PC-9 (cell line): ENCODE measurements around the gene PPARA. TPM values are rescaled to one million over a fixed set of nuclear protein-coding genes. Genes with fewer than 3 reads are reported as not detected.
A peak's percentile ranks its signal among the peaks of the same experiment; 100 is the strongest.

Source experiments
- BruUV-seq: library from RNA; stranded (reverse); fragments of 400-500 nt; replicated peaks from 2 replicates; lab custom pipeline; 2021; lab: Mats Ljungman, UMichigan
- CTCF ChIA-PET: fragments of 300-600 bp; sonication (Branson Sonifier 250); formaldehyde crosslinking; loops from one replicate; lab custom pipeline; 2022; ENCODE audit warnings: antibody characterized with exemption; lab: Charles Lee
- POLR2A ChIA-PET: fragments of 300-600 bp; sonication (Branson Sonifier 250); formaldehyde crosslinking; loops from one replicate; lab custom pipeline; 2022; ENCODE audit warnings: antibody characterized with exemption; ENCODE audit not compliant: unreplicated experiment; lab: Charles Lee
- DNase-seq, 2 experiments: peaks; one replicate each; pipeline versions ENCODE4 v3.0.0 to v3.0.0-alpha.2; 2015 to 2022; ENCODE audit warnings: mixed read lengths in 1 of 2
- H2AFZ ChIP-seq: fragments of 200-600 bp; sonication (generic); 2 replicates; pipeline ENCODE4 v1.8.1; 2017; ENCODE audit warnings: antibody characterized with exemption
- H3F3A ChIP-seq: fragments of 200-600 bp; sonication (generic); 2 replicates; pipeline ENCODE4 v1.8.1; 2017; ENCODE audit warnings: antibody characterized with exemption, mild to moderate bottlenecking, low read depth; ENCODE audit not compliant: insufficient read depth
- H3K27ac ChIP-seq: fragments of 200-600 bp; sonication (generic); 2 replicates; pipeline ENCODE4 v1.6.1; 2016; ENCODE audit warnings: mixed run types
- H3K27me3 ChIP-seq: fragments of 200-600 bp; sonication (generic); 2 replicates; pipeline ENCODE4 v1.6.1; 2016; ENCODE audit warnings: low read depth, mixed run types; ENCODE audit not compliant: insufficient read depth
- H3K36me3 ChIP-seq: fragments of 200-600 bp; sonication (generic); 2 replicates; pipeline ENCODE4 v1.6.1; 2016; ENCODE audit warnings: low read depth, mixed run types
- H3K4me1 ChIP-seq: fragments of 200-600 bp; sonication (generic); replicated peaks from 2 replicates; pipeline ENCODE4 v1.6.1; 2016; ENCODE audit warnings: mixed run types; ENCODE audit not compliant: insufficient read depth
- H3K4me2 ChIP-seq: fragments of 200-600 bp; sonication (generic); 2 replicates; pipeline ENCODE4 v1.6.1; 2017; ENCODE audit warnings: mixed run types
- H3K4me3 ChIP-seq: fragments of 200-600 bp; sonication (generic); 2 replicates; pipeline ENCODE4 v1.6.1; 2016; ENCODE audit warnings: mixed run types
- H3K79me2 ChIP-seq: fragments of 200-600 bp; sonication (generic); 2 replicates; pipeline ENCODE4 v1.6.1; 2017; ENCODE audit warnings: low read depth, mixed run types
- H3K9me2 ChIP-seq: fragments of 200-600 bp; sonication (generic); 2 replicates; pipeline ENCODE4 v1.8.1; 2017; ENCODE audit warnings: mild to moderate bottlenecking; ENCODE audit not compliant: insufficient read depth
- H3K9me3 ChIP-seq: fragments of 200-600 bp; sonication (generic); 2 replicates; pipeline ENCODE4 v1.8.1; 2016; ENCODE audit warnings: low read depth; ENCODE audit not compliant: insufficient read depth
- H4K20me1 ChIP-seq: fragments of 200-600 bp; sonication (generic); 2 replicates; pipeline ENCODE4 v1.8.1; 2017; ENCODE audit not compliant: insufficient read depth
- EZH2 ChIP-seq: fragments of 200-600 bp; sonication (generic); IDR thresholded peaks from 2 replicates; pipeline ENCODE4 v1.8.0; 2017; ENCODE audit warnings: antibody characterized with exemption, low read depth
- intact Hi-C: fragments of 100-400 bp; cut with micrococcal nuclease; formaldehyde crosslinking; loops from one replicate; pipeline ENCODE4 v1.10.0; 2022; ENCODE audit not compliant: unreplicated experiment
- total RNA-seq: library from RNA; stranded (reverse); gene quantifications from 2 replicates; pipeline ENCODE4 v1.2.3, GENCODE V29; 2021
- TF ChIP-seq, protein P1 (sequence below): fragments of 200-600 bp; sonication (generic); conservative IDR thresholded peaks from 2 replicates; pipeline ENCODE4 v1.6.1; 2017; ENCODE audit warnings: mixed run types, antibody characterized with exemption, mild to moderate bottlenecking, moderate library complexity

Gene PPARA
- total RNA-seq, 1 experiment from 2014 or later, result 43.9 TPM

DNA sequence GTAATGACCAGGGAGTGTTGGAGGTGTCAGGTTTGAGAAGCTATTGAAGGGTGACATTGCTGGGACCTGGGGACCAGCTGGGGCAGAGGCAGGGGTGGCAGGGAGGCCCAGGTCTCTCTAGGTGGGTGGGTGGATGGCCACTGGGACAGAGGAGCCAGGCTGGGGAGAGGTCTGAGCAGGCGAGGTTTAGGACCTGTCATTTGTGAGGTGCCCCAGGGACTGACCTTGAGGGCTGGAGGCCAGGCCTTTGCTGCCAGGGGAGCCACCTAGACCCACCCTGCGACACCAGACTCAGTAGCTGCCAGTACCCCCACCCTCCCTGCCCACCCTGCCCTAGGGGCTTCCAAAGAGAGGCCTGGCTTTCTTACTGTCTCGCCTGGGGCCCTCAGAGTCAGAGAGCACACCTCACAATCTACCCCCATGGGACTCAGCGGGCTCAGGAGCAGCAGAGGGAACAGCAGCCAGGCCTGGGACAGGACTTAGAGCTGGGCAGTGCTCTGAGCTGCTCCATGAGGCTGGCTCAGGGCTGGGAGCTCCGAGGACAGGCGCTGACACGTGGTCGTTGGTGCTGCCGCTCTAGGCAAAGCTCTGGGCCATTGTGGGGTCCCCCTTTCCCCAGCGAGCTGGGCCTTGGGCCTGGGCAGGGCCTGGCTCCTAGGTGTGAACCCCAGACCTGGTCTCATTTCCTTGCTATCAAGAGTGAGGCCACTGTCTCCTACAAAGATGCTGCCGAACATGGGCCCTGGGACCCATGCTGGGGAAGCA lies 28.6 kb upstream of the PPARA start:
- H3K9me2 ChIP-seq, result no peaks in the 10 kb centered on the region
- H3F3A ChIP-seq, result peaks cover 6% of the 10 kb centered on the region; the same call in 1 of the 2 replicates
- no peaks in the 10 kb centered on the region for H3K36me3 ChIP-seq
- ChIA-PET POLR2A (no interaction called here), CTCF (interaction anchor here (0.6 to 0.7 kb wide), 3 partner anchors 120 to 372 kb away, joined by 4 to 12 read pairs (median 6); no protein-coding TSS in a partner anchor)
- no peak overlapping the region for H3K4me2 ChIP-seq
- H3K79me2 ChIP-seq, result no peaks in the 10 kb centered on the region
- H3K9me3 ChIP-seq, result no peaks in the 10 kb centered on the region
- no peaks in the 10 kb centered on the region for H4K20me1 ChIP-seq
- no peak overlapping the region for H3K27ac ChIP-seq
- no peaks in the 10 kb centered on the region for H3K27me3 ChIP-seq
- no peaks in the 10 kb centered on the region for H3K4me1 ChIP-seq
- intact Hi-C loops, result loop anchor here (1.0 to 5.0 kb wide), 2 partner anchors 193 to 421 kb away; no protein-coding TSS in a partner anchor
- TF ChIP-seq EZH2, result no peak
- TF ChIP-seq, protein P1, sequence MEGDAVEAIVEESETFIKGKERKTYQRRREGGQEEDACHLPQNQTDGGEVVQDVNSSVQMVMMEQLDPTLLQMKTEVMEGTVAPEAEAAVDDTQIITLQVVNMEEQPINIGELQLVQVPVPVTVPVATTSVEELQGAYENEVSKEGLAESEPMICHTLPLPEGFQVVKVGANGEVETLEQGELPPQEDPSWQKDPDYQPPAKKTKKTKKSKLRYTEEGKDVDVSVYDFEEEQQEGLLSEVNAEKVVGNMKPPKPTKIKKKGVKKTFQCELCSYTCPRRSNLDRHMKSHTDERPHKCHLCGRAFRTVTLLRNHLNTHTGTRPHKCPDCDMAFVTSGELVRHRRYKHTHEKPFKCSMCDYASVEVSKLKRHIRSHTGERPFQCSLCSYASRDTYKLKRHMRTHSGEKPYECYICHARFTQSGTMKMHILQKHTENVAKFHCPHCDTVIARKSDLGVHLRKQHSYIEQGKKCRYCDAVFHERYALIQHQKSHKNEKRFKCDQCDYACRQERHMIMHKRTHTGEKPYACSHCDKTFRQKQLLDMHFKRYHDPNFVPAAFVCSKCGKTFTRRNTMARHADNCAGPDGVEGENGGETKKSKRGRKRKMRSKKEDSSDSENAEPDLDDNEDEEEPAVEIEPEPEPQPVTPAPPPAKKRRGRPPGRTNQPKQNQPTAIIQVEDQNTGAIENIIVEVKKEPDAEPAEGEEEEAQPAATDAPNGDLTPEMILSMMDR, result no peak
- no peak for DNase-seq
- H2AFZ ChIP-seq, result no peak overlapping the region
- no peak overlapping the region for H3K4me3 ChIP-seq
- BruUV-seq, result no TSS peak

DNA sequence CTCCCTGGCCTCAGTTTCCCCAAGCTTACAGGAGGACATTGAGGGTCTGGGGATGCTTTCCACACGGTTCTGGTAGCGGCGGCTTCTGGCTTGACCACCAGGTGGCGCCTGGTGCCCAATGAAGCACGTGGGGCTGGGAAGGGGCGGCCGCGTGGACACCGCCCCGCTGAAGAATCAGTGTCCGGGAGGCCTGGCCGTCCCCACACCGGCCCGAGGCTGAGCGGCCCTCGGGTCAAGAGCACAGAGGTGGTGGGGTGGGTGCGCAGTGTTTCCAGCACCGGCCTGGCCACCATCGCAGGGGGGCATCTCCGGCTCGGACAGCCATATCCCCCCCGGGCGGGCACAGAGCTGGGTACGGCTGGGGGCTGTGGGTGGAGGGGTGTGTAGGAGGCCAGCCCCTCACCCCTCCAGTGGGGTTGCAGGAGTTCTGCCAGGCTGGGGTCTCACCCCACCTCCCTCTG lies 27.8 kb upstream of the PPARA start:
- no TSS peak for BruUV-seq
- DNase-seq, result peak in 1 of 2 experiments; percentile 65
- Histone ChIP-seq H3K27me3 (no peaks in the 10 kb centered on the region), H3K27ac (no peak overlapping the region), H3K9me3 (no peaks in the 10 kb centered on the region), H3K4me1 (no peaks in the 10 kb centered on the region), H2AFZ (no peak overlapping the region), H3K36me3 (no peaks in the 10 kb centered on the region), H3K79me2 (no peaks in the 10 kb centered on the region), H3K9me2 (no peaks in the 10 kb centered on the region), H3K4me2 (peak overlapping the region; percentile 65), H3F3A (peaks cover 6% of the 10 kb centered on the region; the same call in 1 of the 2 replicates), H3K4me3 (no peak overlapping the region), H4K20me1 (no peaks in the 10 kb centered on the region)
- TF ChIP-seq EZH2, result no peak
- TF ChIP-seq, protein P1, result peak; percentile 99
- intact Hi-C loops, result loop anchor here (1.0 to 5.0 kb wide), 2 partner anchors 192 to 420 kb away; no protein-coding TSS in a partner anchor
- ChIA-PET POLR2A (no interaction called here), CTCF (interaction anchor here (0.7 kb wide), 1 partner anchor 119 kb away, joined by 6 read pairs; no protein-coding TSS in a partner anchor)

GRCh38 chr22:46122980-46123693 lies 27.2 kb upstream of the PPARA start:
- Histone ChIP-seq H4K20me1 (no peaks in the 10 kb centered on the region), H3K9me2 (no peaks in the 10 kb centered on the region), H3K27ac (no peak overlapping the region), H3K4me2 (0 out of 2 replicates have a peak overlapping the region, but pooled peaks have one; percentile 65), H3K27me3 (no peaks in the 10 kb centered on the region), H3K9me3 (no peaks in the 10 kb centered on the region), H3K4me1 (no peaks in the 10 kb centered on the region), H3K4me3 (no peak overlapping the region), H3F3A (peaks cover 6% of the 10 kb centered on the region; the same call in 1 of the 2 replicates), H2AFZ (no peak overlapping the region), H3K79me2 (no peaks in the 10 kb centered on the region), H3K36me3 (no peaks in the 10 kb centered on the region)
- no peak for TF ChIP-seq EZH2
- TF ChIP-seq, protein P1, result no peak
- ChIA-PET POLR2A (no interaction called here), CTCF (no interaction called here)
- intact Hi-C loops, result loop anchor here (1.0 to 5.0 kb wide), 2 partner anchors 191 to 419 kb away; no protein-coding TSS in a partner anchor
- no TSS peak for BruUV-seq
- DNase-seq, result no peak
